IMR-90 (cell line): ENCODE measurements around the gene CLIC5. TPM values are rescaled to one million over a fixed set of nuclear protein-coding genes. Genes with fewer than 3 reads are reported as not detected.

Experiments
- ATAC-seq: fragments of 200-7000 bp; cut with Tn5 transposase; 2 replicates; pipeline ENCODE4 v1.9.1; 2020; ENCODE audit warnings: low read depth, mild to moderate bottlenecking, moderate library complexity
- BruUV-seq: library from RNA; stranded (reverse); fragments of 400-500 nt; replicated peaks from 2 replicates; lab custom pipeline; 2021; lab: Mats Ljungman, UMichigan
- CTCF ChIA-PET: fragments of 300-600 bp; formaldehyde crosslinking; extraction: SDS; loops from one replicate; lab custom pipeline; 2021; ENCODE audit warnings: antibody characterized with exemption; lab: Yijun Ruan, JAX
- POLR2A ChIA-PET: fragments of 300-600 bp; sonication (Branson Sonifier 250); formaldehyde crosslinking; loops from one replicate; lab custom pipeline; 2022; ENCODE audit warnings: antibody characterized with exemption; ENCODE audit not compliant: unreplicated experiment; lab: Charles Lee
- DNase-seq: peaks from one replicate; pipeline ENCODE4 v3.0.0; 2013
- H2AFZ ChIP-seq: replicated peaks from 2 replicates; pipeline ENCODE3; 2013; ENCODE audit warnings: low read length, mild to moderate bottlenecking; ENCODE audit not compliant: poor library complexity
- H2AK5ac ChIP-seq: 2 replicates; pipeline ENCODE4 v1.6.1; 2013; ENCODE audit warnings: low read depth, low read length, inconsistent platforms
- H2AK9ac ChIP-seq: replicated peaks from 2 replicates; pipeline ENCODE3; 2013; ENCODE audit warnings: mild to moderate bottlenecking, low read depth, low read length, moderate library complexity; ENCODE audit not compliant: poor library complexity
- H2BK120ac ChIP-seq: 2 replicates; pipeline ENCODE4 v1.6.1; 2013; ENCODE audit warnings: low read depth, low read length, inconsistent platforms
- H2BK15ac ChIP-seq: 3 replicates; pipeline ENCODE4 v1.6.1; 2013; ENCODE audit warnings: low read depth, low read length, inconsistent platforms
- H2BK20ac ChIP-seq: 2 replicates; pipeline ENCODE4 v1.6.1; 2013; ENCODE audit warnings: low read depth, mild to moderate bottlenecking, inconsistent platforms, low read length, moderate library complexity
- H2BK5ac ChIP-seq: 2 replicates; pipeline ENCODE4 v1.6.1; 2013; ENCODE audit warnings: mild to moderate bottlenecking, low read depth, low read length, inconsistent platforms; ENCODE audit not compliant: poor library complexity, severe bottlenecking
- H3K14ac ChIP-seq: replicated peaks from 2 replicates; pipeline ENCODE4 v1.6.1; 2013; ENCODE audit warnings: low read depth, low read length, inconsistent platforms
- H3K18ac ChIP-seq: 2 replicates; pipeline ENCODE4 v1.6.1; 2013; ENCODE audit warnings: low read depth, low read length, control low read depth
- H3K23ac ChIP-seq: 2 replicates; pipeline ENCODE4 v1.6.1; 2013; ENCODE audit warnings: low read depth, low read length, inconsistent platforms
- H3K27ac ChIP-seq: 2 replicates; pipeline ENCODE4 v1.5.1; 2013; ENCODE audit warnings: mild to moderate bottlenecking, control low read depth, low read length; ENCODE audit not compliant: insufficient read depth
- H3K27me3 ChIP-seq: 2 replicates; pipeline ENCODE4 v1.6.1; 2013; ENCODE audit warnings: low read length; ENCODE audit not compliant: control insufficient read depth, insufficient read depth
- H3K36me3 ChIP-seq: 2 replicates; pipeline ENCODE4 v1.6.1; 2013; ENCODE audit warnings: low read length, mixed read lengths; ENCODE audit not compliant: control insufficient read depth, insufficient read depth
- H3K4ac ChIP-seq: 2 replicates; pipeline ENCODE4 v1.6.1; 2013; ENCODE audit warnings: low read depth, low read length, inconsistent platforms
- H3K4me1 ChIP-seq: 2 replicates; pipeline ENCODE4 v1.6.1; 2013; ENCODE audit warnings: low read length, mixed read lengths; ENCODE audit not compliant: control insufficient read depth, insufficient read depth
- H3K4me2 ChIP-seq: 2 replicates; pipeline ENCODE4 v1.6.1; 2013; ENCODE audit warnings: low read depth, mild to moderate bottlenecking, control low read depth, low read length, moderate library complexity
- H3K4me3 ChIP-seq: 2 replicates; pipeline ENCODE4 v1.5.1; 2013; ENCODE audit warnings: low read depth, mild to moderate bottlenecking, control low read depth, low read length, moderate library complexity; ENCODE audit not compliant: insufficient read depth
- H3K56ac ChIP-seq: 2 replicates; pipeline ENCODE4 v1.6.1; 2013; ENCODE audit warnings: low read length, inconsistent platforms; ENCODE audit not compliant: insufficient read depth; ENCODE audit errors: extremely low read depth
- H3K79me1 ChIP-seq, 2 experiments: 2 replicates each; pipeline ENCODE4 v1.6.1; 2013; ENCODE audit warnings: low read length in 2 of 2, inconsistent platforms in 1 of 2, low read depth in 1 of 2
- H3K9ac ChIP-seq: 2 replicates; pipeline ENCODE4 v1.6.1; 2013; ENCODE audit warnings: low read depth, low read length, control low read depth
- H3K9me1 ChIP-seq: 2 replicates; pipeline ENCODE4 v1.6.1; 2013; ENCODE audit warnings: low read length, inconsistent platforms; ENCODE audit not compliant: insufficient read depth
- H3K9me3 ChIP-seq: 2 replicates; pipeline ENCODE4 v1.6.1; 2013; ENCODE audit warnings: low read length; ENCODE audit not compliant: control insufficient read depth, insufficient read depth
- H4K20me1 ChIP-seq: 2 replicates; pipeline ENCODE4 v1.6.1; 2013; ENCODE audit warnings: low read length, inconsistent platforms; ENCODE audit not compliant: insufficient read depth
- H4K5ac ChIP-seq: 2 replicates; pipeline ENCODE4 v1.6.1; 2013; ENCODE audit warnings: mild to moderate bottlenecking, low read depth, low read length, control low read depth
- H4K8ac ChIP-seq, 2 experiments: 2 replicates each; pipeline ENCODE4 v1.6.1; 2013; ENCODE audit warnings: low read depth in 2 of 2, low read length in 2 of 2, control low read depth in 1 of 2, inconsistent platforms in 1 of 2
- H4K91ac ChIP-seq: 2 replicates; pipeline ENCODE4 v1.6.1; 2013; ENCODE audit warnings: low read depth, low read length, inconsistent platforms; ENCODE audit not compliant: insufficient read depth
- BHLHE40 ChIP-seq: fragments of 150-350 bp; IDR thresholded peaks from 2 replicates; pipeline ENCODE4 v1.6.1; 2016; ENCODE audit warnings: mild to moderate bottlenecking, low read depth, low read length
- CEBPB ChIP-seq: IDR thresholded peaks from 2 replicates; pipeline ENCODE4 v1.6.1; 2012; ENCODE audit warnings: low read depth, low read length, improper control_type of control experiment
- CHD1 ChIP-seq: IDR thresholded peaks from 2 replicates; pipeline ENCODE4 v1.6.1; 2012; ENCODE audit warnings: low read depth, low read length, improper control_type of control experiment
- CTCF ChIP-seq: conservative IDR thresholded peaks from 2 replicates; pipeline ENCODE4 v1.5.1; 2012; ENCODE audit warnings: mild to moderate bottlenecking, low read depth, low read length, improper control_type of control experiment
- ELK1 ChIP-seq: fragments of 150-350 bp; IDR thresholded peaks from 2 replicates; pipeline ENCODE4 v1.6.1; 2016; ENCODE audit warnings: low read depth, mild to moderate bottlenecking, low read length, moderate library complexity, borderline replicate concordance
- FOS ChIP-seq: fragments of 150-350 bp; IDR thresholded peaks from 2 replicates; pipeline ENCODE4 v1.6.1; 2016; ENCODE audit warnings: low read depth, low read length
- MAFK ChIP-seq: IDR thresholded peaks from 2 replicates; pipeline ENCODE4 v1.6.1; 2012; ENCODE audit warnings: low read depth, low read length, improper control_type of control experiment
- MAZ ChIP-seq: IDR thresholded peaks from 2 replicates; pipeline ENCODE4 v1.6.1; 2012; ENCODE audit warnings: low read depth, mild to moderate bottlenecking, low read length, improper control_type of control experiment, moderate library complexity, borderline replicate concordance
- MXI1 ChIP-seq: IDR thresholded peaks from 2 replicates; pipeline ENCODE4 v1.6.1; 2012; ENCODE audit warnings: low read depth, mild to moderate bottlenecking, low read length, moderate library complexity, borderline replicate concordance
- NFE2L2 ChIP-seq: fragments of 150-350 bp; IDR thresholded peaks from 2 replicates; pipeline ENCODE4 v1.6.1; 2016; ENCODE audit warnings: low read depth, mild to moderate bottlenecking, low read length
- POLR2A ChIP-seq: IDR thresholded peaks from 2 replicates; pipeline ENCODE4 v1.6.1; 2012; ENCODE audit warnings: mild to moderate bottlenecking, low read depth, low read length
- RAD21 ChIP-seq: IDR thresholded peaks from 2 replicates; pipeline ENCODE4 v1.6.1; 2012; ENCODE audit warnings: low read length, improper control_type of control experiment
- RCOR1 ChIP-seq: IDR thresholded peaks from 2 replicates; pipeline ENCODE4 v1.6.1; 2012; ENCODE audit warnings: mild to moderate bottlenecking, low read length, improper control_type of control experiment; ENCODE audit not compliant: insufficient replicate concordance
- RFX5 ChIP-seq: IDR thresholded peaks from 2 replicates; pipeline ENCODE4 v1.8.0; 2012; ENCODE audit warnings: low read depth, mild to moderate bottlenecking, low read length, moderate library complexity
- SMC3 ChIP-seq: fragments of 150-350 bp; IDR thresholded peaks from 2 replicates; pipeline ENCODE4 v1.6.1; 2016; ENCODE audit warnings: low read depth, mild to moderate bottlenecking, antibody characterized with exemption, low read length, moderate library complexity
- USF2 ChIP-seq: fragments of 150-350 bp; IDR thresholded peaks from 2 replicates; pipeline ENCODE4 v1.6.1; 2017; ENCODE audit warnings: mild to moderate bottlenecking, antibody characterized with exemption, low read length, low read depth
- WGBS, 2 experiments: methylation state at CpG; one replicate each; pipeline versions ENCODE4 v1.1.5 to v1.1.7; 2013; ENCODE audit warnings: missing lambda C conversion rate in 2 of 2; ENCODE audit not compliant: insufficient read length in 1 of 2; ENCODE audit errors: extremely low coverage in 2 of 2; 5-methylcytosine and 5-hydroxymethylcytosine counted together
- dilution Hi-C: fragments of 300-500 bp; cut with HindIII; formaldehyde crosslinking; loops from one replicate; pipeline ENCODE4 v1.14.3; 2018; ENCODE audit warnings: low sequenced_read_pairs; ENCODE audit not compliant: unreplicated experiment
- in situ Hi-C: fragments of 300-500 bp; cut with MboI; formaldehyde crosslinking; loops from 3 replicates; pipeline ENCODE4 v1.14.3; 2019; ENCODE audit warnings: low sequenced_read_pairs, inconsistent platforms, mixed read lengths
- intact Hi-C: fragments of 100-400 bp; cut with micrococcal nuclease; formaldehyde crosslinking; loops from 2 replicates; pipeline ENCODE4 v1.10.0; 2022
- polyA plus RNA-seq, 3 experiments: library from polyadenylated mRNA; depleted of rRNA; stranded (reverse); fragments of >200 nt; gene quantifications; 2 replicates each; pipeline ENCODE4 v1.2.3, GENCODE V29; 2012; ENCODE audit warnings: low replicate concordance in 1 of 3
- total RNA-seq: library from RNA; depleted of rRNA; stranded (reverse); fragments of >200 nt; gene quantifications from 2 replicates; pipeline ENCODE4 v1.2.3, GENCODE V29; 2012

Gene CLIC5
- total and polyA plus RNA-seq, 2 of the 4 experiments (the other 2 are of a cell fraction) = not detected

- H3K27me3 ChIP-seq = peaks cover 9% of the 10 kb centered on the region
- no peak overlapping the region for H2BK5ac ChIP-seq
- H3K18ac ChIP-seq = no peak overlapping the region
- no TSS peak for BruUV-seq
- no peaks in the 10 kb centered on the region for H3K36me3 ChIP-seq
- H3K9me3 ChIP-seq = no peaks in the 10 kb centered on the region
- H3K27ac ChIP-seq = no peak overlapping the region
- dilution Hi-C loops = no loop called here
- H2AK9ac ChIP-seq = no peak overlapping the region
- no peak overlapping the region for H2BK20ac ChIP-seq
- no peak overlapping the region for H2BK15ac ChIP-seq
- H2AK5ac ChIP-seq = no peak overlapping the region
- no peak for DNase-seq
- no peak overlapping the region for H3K9ac ChIP-seq
- no peak overlapping the region for H4K8ac ChIP-seq
- ATAC-seq = no peak
- H4K5ac ChIP-seq = no peak overlapping the region
- no peaks in the 10 kb centered on the region for H3K79me1 ChIP-seq
- no peak overlapping the region for H3K4me3 ChIP-seq
- no peaks in the 10 kb centered on the region for H4K20me1 ChIP-seq
- in situ Hi-C loops = no loop called here
- no peak overlapping the region for H3K23ac ChIP-seq
- no peak overlapping the region for H2BK120ac ChIP-seq
- H3K4me2 ChIP-seq = no peak overlapping the region
- H3K4ac ChIP-seq = no peak overlapping the region
- H3K4me1 ChIP-seq = no peaks in the 10 kb centered on the region
- no CpG with 5 or more reads among the region's 7 CpGs for WGBS, 2 experiments
- TF ChIP-seq CEBPB = no peak
- no peak for TF ChIP-seq POLR2A
- no peak for TF ChIP-seq NFE2L2
- no peak for TF ChIP-seq CTCF
- TF ChIP-seq CHD1 = no peak
- no peak for TF ChIP-seq RFX5
- TF ChIP-seq BHLHE40 = no peak
- TF ChIP-seq FOS = no peak
- TF ChIP-seq MAZ = no peak
- TF ChIP-seq SMC3 = no peak
- TF ChIP-seq RAD21 = no peak
- no peak for TF ChIP-seq ELK1
- no peak for TF ChIP-seq MXI1
- TF ChIP-seq MAFK = no peak
- no peak for TF ChIP-seq RCOR1
- no peak for TF ChIP-seq USF2
- H3K14ac ChIP-seq = no peak overlapping the region
- ChIA-PET POLR2A (no interaction called here), CTCF (interaction anchor here (0.5 to 1.3 kb wide), 2 partner anchors 10 to 701 kb away, joined by 3 to 4 read pairs; no protein-coding TSS in a partner anchor)
- H2AFZ ChIP-seq = no peak overlapping the region
- H3K9me1 ChIP-seq = no peaks in the 10 kb centered on the region
- no peak overlapping the region for H3K56ac ChIP-seq
- intact Hi-C loops = no loop called here
- H4K91ac ChIP-seq = no peak overlapping the region
These were observed 59.0 kb downstream of the CLIC5 start for GRCh38 chr6:45956663-45957062.
